SIG-M5 (cell line): ENCODE measurements around the gene LYRM2.
"Not testable (repeated sequence)": the region's sequence is repeated elsewhere in the genome, so short reads cannot be mapped to it uniquely, and the experiment has no call there.

Experiments used
- DNase-seq: peaks from one replicate; lab custom pipeline; 2025; lab: John Stamatoyannopoulos, UW

The LYRM2 gene

GRCh38 chr6:89649682-89650081 is 11.1 kb upstream of the LYRM2 start:
- DNase-seq: no peak

- DNase-seq: no peak
Measured at GRCh38 chr6:89644864-89645263, 6.3 kb upstream of the LYRM2 start.

GRCh38 chr6:89643406-89643805 is 4.9 kb upstream of the LYRM2 start:
- DNase-seq: no peak

- no peak for DNase-seq
Measured at GRCh38 chr6:89642956-89643355, 4.4 kb upstream of the LYRM2 start.

GRCh38 chr6:89641581-89641980 is 3.0 kb upstream of the LYRM2 start:
- not testable (repeated sequence) for DNase-seq

- DNase-seq: no peak
Measured at GRCh38 chr6:89640804-89641203, 2.3 kb upstream of the LYRM2 start.

- DNase-seq: no peak
Measured at GRCh38 chr6:89637960-89638319, 607 bp downstream of the LYRM2 start.

GRCh38 chr6:89636412-89636811 is 2.1 kb downstream of the LYRM2 start:
- DNase-seq: not testable (repeated sequence)

GRCh38 chr6:89630488-89630887 is 8.1 kb downstream of the LYRM2 start:
- DNase-seq: no peak

- no peak for DNase-seq
Measured at GRCh38 chr6:89623749-89624148, 14.8 kb downstream of the LYRM2 start.

GRCh38 chr6:89619567-89619966 is 19.0 kb downstream of the LYRM2 start:
- DNase-seq: no peak

- DNase-seq: no peak
Measured at GRCh38 chr6:89618026-89618425, 20.5 kb downstream of the LYRM2 start.

GRCh38 chr6:89616531-89616930 is 22.0 kb downstream of the LYRM2 start:
- DNase-seq: no peak

GRCh38 chr6:89615882-89616281 is 22.7 kb downstream of the LYRM2 start:
- DNase-seq: no peak

GRCh38 chr6:89613790-89614189 is 24.8 kb downstream of the LYRM2 start:
- no peak for DNase-seq

- DNase-seq: no peak
Measured at GRCh38 chr6:89612121-89612520, 26.4 kb downstream of the LYRM2 start.

GRCh38 chr6:89611666-89612065 is 26.9 kb downstream of the LYRM2 start:
- no peak for DNase-seq

- DNase-seq: no peak
Measured at GRCh38 chr6:89610149-89610642, 28.4 kb downstream of the LYRM2 start.

GRCh38 chr6:89605861-89606260 is 32.7 kb downstream of the LYRM2 start:
- DNase-seq: no peak

GRCh38 chr6:89604653-89605052 is 33.9 kb downstream of the LYRM2 start:
- DNase-seq: no peak

- DNase-seq: no peak
Measured at GRCh38 chr6:89602166-89602565, 36.4 kb downstream of the LYRM2 start.

- no peak for DNase-seq
Measured at GRCh38 chr6:89599727-89600126, 38.8 kb downstream of the LYRM2 start.

- no peak for DNase-seq
Measured at GRCh38 chr6:89597988-89598387, 40.6 kb downstream of the LYRM2 start.

- DNase-seq: no peak
Measured at GRCh38 chr6:89597372-89597771, 41.2 kb downstream of the LYRM2 start.

GRCh38 chr6:89596484-89596883 is 42.1 kb downstream of the LYRM2 start:
- no peak for DNase-seq
